Measurements from ENCODE around the gene PLXDC2. TPM values are rescaled to one million over a fixed set of nuclear protein-coding genes. Genes with fewer than 3 reads are reported as not detected.

Gene PLXDC2
- total RNA-seq, 1 donor from 2014 or later = 12.2 TPM

- ATAC-seq (ENCODE audit: poor library complexity) = peak; percentile 49
- intact Hi-C loops (cut with DNase I) = loop anchor here (10.0 kb wide), 1 partner anchor 98 kb away; no protein-coding TSS in a partner anchor
- DNase-seq = no peak
Observed at GRCh38 chr10:19922236-19922963, 106.2 kb downstream of the PLXDC2 start.

DNA sequence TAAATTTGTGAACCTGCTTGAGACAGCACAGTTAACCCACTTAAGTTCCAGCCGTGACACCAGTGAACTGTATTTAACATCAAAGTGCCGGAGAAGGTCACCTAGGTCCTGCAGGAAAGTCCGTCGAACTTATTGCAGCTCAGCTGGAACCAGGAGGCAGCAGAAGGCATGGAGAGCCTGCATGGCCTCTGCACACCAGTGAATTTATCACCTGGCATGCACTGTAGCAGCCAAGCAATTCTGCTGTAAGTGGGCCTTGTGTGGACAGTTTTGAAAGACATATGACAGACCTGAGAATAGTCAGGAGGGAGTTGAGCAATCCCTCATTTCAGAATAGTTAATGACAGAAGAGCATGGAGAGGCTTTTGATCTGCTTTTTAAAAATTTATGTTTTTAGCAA lies 108.8 kb downstream of the PLXDC2 start:
- no peak for DNase-seq
- intact Hi-C loops (cut with DNase I) = loop anchor here (10.0 kb wide), 1 partner anchor 100 kb away; no protein-coding TSS in a partner anchor
- ATAC-seq (ENCODE audit: poor library complexity) = peak; percentile 73

GRCh38 chr10:19928936-19929335 lies 112.7 kb downstream of the PLXDC2 start:
- intact Hi-C loops (cut with DNase I) = loop anchor here (10.0 kb wide), 1 partner anchor 104 kb away; no protein-coding TSS in a partner anchor
- ATAC-seq (ENCODE audit: poor library complexity) (no peak), DNase-seq (no peak)

DNA sequence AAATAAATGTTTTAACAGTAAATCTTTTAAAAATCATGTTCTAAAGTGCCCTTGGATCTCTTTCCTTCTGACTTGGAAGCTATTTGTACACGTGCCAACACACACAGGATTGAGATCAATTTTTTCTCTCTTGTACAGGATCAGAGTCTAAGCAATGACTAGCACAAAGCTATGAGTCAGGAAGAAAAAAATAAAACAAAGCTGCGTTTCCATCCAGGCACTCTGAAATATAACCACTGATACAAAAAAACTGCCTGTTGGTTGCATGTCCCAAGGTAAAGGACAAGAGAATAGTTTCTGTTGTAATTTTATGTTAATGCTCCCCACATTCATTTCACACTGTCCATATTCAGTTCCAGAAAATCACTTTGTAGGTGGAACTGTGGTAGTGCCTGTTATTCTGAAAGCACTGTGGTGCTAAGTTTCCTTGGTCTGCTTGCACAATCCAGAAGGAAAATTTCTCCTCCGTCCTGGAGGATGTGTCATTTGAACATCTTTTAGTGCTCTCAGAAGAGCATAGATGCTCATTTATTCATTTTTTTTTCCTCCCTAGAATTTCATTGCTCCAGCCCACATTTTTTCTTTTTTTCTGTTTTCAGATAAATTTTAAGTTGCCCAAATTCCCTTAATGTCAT lies 113.4 kb downstream of the PLXDC2 start:
- intact Hi-C loops (cut with DNase I) = loop anchor here (10.0 kb wide), 1 partner anchor 105 kb away; no protein-coding TSS in a partner anchor
- no peak for ATAC-seq (ENCODE audit: poor library complexity)
- DNase-seq = no peak

DNA sequence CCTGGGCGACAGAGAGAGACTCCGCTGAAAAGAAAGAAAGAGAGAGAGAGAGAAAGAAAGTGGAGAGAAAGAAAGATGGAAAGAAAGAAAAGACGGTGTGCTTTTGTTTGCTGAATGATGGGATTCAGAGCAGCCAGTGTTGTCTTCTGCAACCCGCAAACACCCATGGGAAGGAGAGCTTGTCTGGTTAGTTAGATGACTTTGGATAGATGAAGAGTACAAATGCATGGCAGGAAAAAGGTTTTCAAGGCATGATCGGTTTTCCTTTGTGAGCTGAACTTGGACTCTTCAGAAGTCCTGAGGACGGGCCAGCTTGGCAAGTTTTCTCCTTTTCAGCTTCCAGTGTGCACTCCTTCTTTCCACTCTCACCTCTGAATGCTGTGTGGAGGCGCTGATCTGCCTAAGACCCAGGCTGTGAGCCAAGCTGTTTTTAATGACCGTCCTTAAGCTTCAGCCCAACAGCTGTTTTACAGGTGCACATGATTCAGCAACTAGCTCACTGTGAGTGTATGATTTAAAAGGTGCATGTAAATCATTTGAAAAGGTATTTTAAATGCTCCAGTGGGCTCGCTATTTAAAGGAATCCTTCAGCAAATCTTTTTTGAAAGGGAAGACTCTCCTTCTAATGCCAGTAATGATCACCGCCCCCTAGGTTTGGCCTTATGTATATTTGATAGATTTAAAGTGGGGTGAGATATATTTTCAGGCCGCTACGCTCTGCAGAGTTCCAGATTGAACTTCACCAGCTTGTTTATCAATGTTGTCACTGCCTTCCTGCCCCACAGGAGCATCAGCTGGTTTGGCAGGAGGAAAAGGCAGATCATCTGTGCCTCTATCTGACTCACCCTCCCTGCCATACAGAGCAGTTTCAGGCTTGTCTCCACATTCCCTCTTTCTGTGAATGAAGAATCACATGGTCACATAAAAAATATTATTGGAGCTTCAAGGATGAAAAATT lies 115.0 kb downstream of the PLXDC2 start:
- intact Hi-C loops (cut with DNase I) = no loop called here
- peak; percentile 78 for ATAC-seq (ENCODE audit: poor library complexity)
- DNase-seq = no peak

GRCh38 chr10:19931894-19932590 lies 115.8 kb downstream of the PLXDC2 start:
- intact Hi-C loops (cut with DNase I) = no loop called here
- DNase-seq = no peak
- ATAC-seq (ENCODE audit: poor library complexity) = peak; percentile 65

GRCh38 chr10:19932806-19933371 lies 116.7 kb downstream of the PLXDC2 start:
- intact Hi-C loops (cut with DNase I) = no loop called here
- DNase-seq = no peak
- ATAC-seq (ENCODE audit: poor library complexity) = no peak

DNA sequence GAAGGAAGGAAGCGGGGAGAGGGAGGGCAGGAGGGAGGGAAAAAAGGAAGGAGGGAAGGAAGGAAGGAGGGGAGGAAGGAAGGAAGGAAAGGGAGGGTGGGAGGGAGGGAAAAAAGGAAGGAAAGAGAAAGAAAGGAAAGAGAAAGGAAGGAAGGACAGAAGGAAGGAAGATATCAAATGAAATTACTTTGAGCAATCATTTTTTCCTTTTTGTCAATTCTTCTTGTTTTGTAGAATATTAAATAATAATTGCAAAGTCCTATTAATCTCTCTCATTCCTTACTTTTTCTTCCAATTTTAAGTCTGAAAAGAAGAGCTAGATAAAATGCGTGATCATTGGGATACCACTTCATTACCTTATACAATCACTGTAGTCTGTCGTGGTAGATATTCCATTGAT lies 117.5 kb downstream of the PLXDC2 start:
- ATAC-seq (ENCODE audit: poor library complexity) (no peak), DNase-seq (no peak)
- intact Hi-C loops (cut with DNase I) = no loop called here

GRCh38 chr10:19935176-19935575 lies 118.9 kb downstream of the PLXDC2 start:
- intact Hi-C loops (cut with DNase I) = no loop called here
- no peak for ATAC-seq (ENCODE audit: poor library complexity)
- DNase-seq = no peak

DNA sequence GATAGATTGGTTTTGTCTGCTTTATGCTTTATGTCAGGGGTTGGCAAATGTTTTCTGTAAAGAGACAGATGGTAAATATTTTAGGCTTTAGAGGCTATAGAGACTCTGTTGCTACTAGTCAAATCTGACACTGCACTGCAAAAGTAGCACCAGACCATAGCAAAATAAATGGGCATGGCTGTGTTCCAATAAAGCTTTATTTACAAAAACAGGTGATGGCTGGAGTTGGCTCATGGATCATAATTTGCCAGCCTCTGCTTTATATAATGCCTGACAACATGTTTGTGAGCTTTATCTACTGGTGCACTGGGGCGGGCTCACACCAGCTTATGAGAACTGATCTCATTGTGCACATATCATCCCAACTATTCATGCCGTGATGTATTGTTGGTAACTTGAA lies 120.1 kb downstream of the PLXDC2 start:
- intact Hi-C loops (cut with DNase I) = no loop called here
- no peak for DNase-seq
- no peak for ATAC-seq (ENCODE audit: poor library complexity)

DNA sequence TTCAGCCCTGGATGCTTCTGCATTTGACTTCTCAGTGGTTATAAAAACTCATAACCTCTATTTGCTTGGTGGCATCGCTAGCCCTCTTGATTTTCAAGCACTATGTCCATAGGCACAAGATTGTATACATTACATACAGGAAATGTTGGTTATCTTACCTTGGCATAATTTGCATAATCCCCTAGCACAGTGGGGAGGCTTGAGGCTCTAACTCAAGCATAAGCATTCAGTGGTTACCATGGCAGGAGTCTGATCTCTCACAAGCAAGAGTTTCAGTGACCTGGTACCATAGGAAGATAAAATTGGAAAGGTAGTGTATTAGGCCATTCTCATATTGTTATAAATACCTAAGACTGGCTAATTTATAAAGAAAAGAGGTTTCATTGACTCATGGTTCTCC lies 121.8 kb downstream of the PLXDC2 start:
- DNase-seq (no peak), ATAC-seq (ENCODE audit: poor library complexity) (no peak)
- intact Hi-C loops (cut with DNase I) = no loop called here

- intact Hi-C loops (cut with DNase I) = no loop called here
- no peak for DNase-seq
- ATAC-seq (ENCODE audit: poor library complexity) = no peak
Observed at GRCh38 chr10:19941206-19941880, 125.1 kb downstream of the PLXDC2 start.

GRCh38 chr10:19944911-19945663 lies 128.9 kb downstream of the PLXDC2 start:
- DNase-seq = peak; percentile 63
- intact Hi-C loops (cut with DNase I) = loop anchor here (5.0 kb wide), 1 partner anchor 128 kb away; the partner anchor contains the start of gene PLXDC2
- peak; percentile 90 for ATAC-seq (ENCODE audit: poor library complexity)

- DNase-seq (no peak), ATAC-seq (ENCODE audit: poor library complexity) (peak; percentile 25)
- intact Hi-C loops (cut with DNase I) = loop anchor here (5.0 kb wide), 1 partner anchor 129 kb away; the partner anchor contains the start of gene PLXDC2
Observed at GRCh38 chr10:19946245-19946644, 130.0 kb downstream of the PLXDC2 start.

- ATAC-seq (ENCODE audit: poor library complexity) = no peak
- DNase-seq = no peak
- intact Hi-C loops (cut with DNase I) = loop anchor here (5.0 kb wide), 1 partner anchor 129 kb away; the partner anchor contains the start of gene PLXDC2
Observed at GRCh38 chr10:19946791-19947190, 130.6 kb downstream of the PLXDC2 start.

DNA sequence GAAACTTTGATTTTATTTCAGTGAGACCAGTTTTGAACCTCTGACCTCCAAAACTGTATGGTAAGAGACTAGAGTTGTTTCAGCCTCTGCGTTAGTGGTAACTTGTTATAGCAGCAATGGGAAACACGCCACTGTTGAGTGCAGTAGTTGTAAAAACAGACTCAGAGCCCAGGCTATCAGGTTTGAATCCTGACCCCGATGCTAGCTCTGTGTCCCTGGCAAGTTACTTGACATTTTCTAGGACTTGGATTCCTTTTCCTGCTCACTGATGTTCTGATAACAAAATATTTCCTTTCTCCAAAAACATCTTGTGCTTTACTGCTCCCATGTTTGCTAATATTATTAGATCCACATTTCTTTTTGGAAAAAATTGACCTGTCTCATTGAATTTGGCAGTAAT lies 131.0 kb downstream of the PLXDC2 start:
- DNase-seq (no peak), ATAC-seq (ENCODE audit: poor library complexity) (peak; percentile 56)
- intact Hi-C loops (cut with DNase I) = loop anchor here (5.0 kb wide), 1 partner anchor 130 kb away; the partner anchor contains the start of gene PLXDC2

DNA sequence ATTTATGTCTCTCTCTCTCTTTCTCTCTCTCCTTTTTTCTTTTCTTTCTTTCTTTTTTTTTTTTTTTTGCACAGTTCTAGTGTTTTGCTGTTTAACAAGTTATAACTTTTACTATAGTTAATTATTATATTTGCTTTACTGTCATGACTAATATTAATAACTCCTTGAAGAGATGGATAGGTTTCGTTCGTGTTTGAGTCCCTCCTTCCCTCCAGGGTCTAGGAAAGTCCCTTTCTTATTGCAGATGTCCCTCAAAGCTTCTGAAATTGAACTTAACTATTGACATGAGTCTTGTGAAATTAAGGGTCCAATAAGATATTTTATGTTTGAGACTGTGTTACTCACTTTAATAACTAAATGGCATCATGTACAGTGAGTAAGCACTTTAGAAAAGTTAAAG lies 131.4 kb downstream of the PLXDC2 start:
- DNase-seq = no peak
- intact Hi-C loops (cut with DNase I) = loop anchor here (5.0 kb wide), 1 partner anchor 130 kb away; the partner anchor contains the start of gene PLXDC2
- ATAC-seq (ENCODE audit: poor library complexity) = no peak
